ENCODE measurements around the gene TSPAN15.

The TSPAN15 gene

DNA sequence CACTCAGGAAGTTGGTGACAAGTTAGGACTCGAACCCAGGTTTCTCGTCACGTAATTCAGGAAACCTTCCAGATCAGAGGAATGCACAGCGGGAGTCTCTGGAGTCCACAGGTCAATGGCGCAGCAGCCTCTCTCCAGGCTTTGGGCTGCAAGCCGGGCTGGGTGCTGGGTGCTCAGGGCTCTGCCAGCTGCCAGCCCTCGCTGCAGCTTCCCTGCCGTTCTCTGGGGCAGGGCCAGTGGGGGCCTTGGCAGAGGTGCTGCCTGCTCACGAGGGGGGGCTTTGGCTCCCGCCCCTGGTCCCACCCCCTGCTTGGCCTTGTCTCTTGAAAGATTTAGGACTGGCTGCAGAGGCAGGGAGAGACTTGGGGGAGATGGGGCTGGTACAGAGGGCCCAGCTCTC is 34.6 kb upstream of the TSPAN15 start, which contains the start of gene TACR2:
Gene TACR2 (minus strand): TSS at position 224 of the 400 bp plus-strand sequence. CDS start 595 bp downstream, outside the sequence.
- DNase-seq (ENCODE audit: low read depth): no peak
- TF ChIP-seq, protein P1, sequence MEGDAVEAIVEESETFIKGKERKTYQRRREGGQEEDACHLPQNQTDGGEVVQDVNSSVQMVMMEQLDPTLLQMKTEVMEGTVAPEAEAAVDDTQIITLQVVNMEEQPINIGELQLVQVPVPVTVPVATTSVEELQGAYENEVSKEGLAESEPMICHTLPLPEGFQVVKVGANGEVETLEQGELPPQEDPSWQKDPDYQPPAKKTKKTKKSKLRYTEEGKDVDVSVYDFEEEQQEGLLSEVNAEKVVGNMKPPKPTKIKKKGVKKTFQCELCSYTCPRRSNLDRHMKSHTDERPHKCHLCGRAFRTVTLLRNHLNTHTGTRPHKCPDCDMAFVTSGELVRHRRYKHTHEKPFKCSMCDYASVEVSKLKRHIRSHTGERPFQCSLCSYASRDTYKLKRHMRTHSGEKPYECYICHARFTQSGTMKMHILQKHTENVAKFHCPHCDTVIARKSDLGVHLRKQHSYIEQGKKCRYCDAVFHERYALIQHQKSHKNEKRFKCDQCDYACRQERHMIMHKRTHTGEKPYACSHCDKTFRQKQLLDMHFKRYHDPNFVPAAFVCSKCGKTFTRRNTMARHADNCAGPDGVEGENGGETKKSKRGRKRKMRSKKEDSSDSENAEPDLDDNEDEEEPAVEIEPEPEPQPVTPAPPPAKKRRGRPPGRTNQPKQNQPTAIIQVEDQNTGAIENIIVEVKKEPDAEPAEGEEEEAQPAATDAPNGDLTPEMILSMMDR (IDR thresholded peaks at IDR 0.05; ENCODE audit: control insufficient read depth, extremely low read depth, insufficient read depth): no peak
- H3K4me3 ChIP-seq (ENCODE audit: low read depth, low read length): no peak within 1 kb of the TSS

DNA sequence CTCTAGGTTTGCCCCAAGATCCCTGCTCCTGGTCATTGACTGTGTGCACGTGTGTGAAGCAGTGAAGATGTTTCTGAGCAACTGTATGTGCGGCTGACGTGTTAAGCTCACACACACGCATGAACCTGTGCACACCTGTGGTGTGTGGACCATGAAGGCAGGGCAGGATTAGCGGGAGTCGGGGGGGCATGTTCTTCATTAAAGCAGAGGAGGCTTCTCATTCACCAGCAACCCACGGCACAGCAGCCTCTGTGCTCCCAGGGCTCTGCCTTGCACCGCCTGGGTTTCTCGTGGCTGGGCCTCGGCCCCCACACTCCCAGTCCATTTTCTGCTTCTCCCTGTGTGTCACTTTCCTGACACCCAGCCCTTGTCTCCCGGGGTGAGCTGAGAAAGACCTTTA is 33.7 kb upstream of the TSPAN15 start:
- H3K4me3 ChIP-seq (ENCODE audit: low read depth, low read length): no peak overlapping the region
- no peak for DNase-seq (ENCODE audit: low read depth)
- TF ChIP-seq, protein P1 (IDR thresholded peaks at IDR 0.05; ENCODE audit: control insufficient read depth, extremely low read depth, insufficient read depth): no peak

DNA sequence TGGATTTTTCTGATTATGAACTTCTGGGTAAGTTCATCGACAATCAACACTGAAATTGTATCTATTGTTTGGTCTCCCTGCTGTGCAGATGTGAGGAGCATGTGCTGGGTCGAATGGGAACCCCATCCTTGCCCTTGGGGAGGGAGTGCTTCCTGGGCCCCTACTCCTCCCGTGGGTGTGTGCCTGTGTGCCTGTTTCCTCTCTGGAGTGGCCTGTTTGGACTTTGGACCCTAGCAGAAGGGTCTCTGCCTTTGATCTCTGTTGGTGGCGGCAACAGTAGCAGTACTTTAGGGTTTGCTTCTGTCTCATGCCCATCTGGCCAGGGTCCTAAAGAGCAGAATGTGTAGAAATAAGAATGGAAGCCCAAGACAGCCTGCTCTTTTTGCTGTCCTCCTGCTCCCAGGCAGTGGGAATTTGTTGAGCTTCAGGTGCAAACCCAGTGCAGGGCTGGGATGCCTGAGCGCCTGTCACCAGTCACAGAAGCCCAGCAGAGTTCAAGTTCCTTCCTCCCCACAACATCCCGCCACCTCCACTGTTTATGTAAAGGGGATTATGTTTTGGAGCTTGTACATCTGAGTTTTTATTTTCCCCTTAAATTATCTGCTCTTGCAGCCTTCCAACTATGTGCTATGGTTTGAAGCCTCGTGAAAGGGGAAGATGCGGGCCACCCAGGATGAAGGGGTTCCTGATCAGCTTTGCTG is 33.1 kb upstream of the TSPAN15 start:
- TF ChIP-seq, protein P1 (IDR thresholded peaks at IDR 0.05; ENCODE audit: control insufficient read depth, extremely low read depth, insufficient read depth): no peak

DNA sequence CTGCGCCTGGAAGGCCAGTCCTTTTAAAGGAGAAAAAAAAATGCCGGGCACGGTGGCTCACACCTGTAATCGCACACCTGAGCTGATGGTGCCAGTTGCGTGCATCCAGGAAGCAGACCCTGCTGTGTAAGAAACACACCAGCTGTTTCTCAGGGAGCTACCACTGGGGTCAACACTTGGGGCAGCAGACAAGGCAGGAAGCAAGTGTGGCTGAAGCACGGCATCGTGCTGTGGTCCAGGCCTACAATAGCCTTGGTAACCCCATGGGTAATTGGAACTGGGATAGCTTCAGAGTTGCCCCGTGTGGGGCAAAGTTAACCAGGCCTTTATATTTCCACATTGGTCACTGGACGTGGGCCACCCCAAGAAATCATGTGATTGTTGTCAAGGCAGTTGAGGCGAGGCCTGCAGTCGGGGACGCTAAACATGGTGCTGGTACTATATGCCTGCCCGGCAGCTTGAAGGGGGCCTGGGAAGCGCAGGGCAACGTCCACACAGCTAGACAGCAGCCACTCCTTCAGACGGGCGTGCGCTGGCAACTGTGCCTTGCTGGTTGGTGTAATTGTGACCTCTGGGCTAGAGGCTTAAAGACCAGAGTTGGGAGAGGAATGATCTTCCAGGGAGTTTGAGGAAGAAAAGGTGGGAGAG is 32.0 kb upstream of the TSPAN15 start:
- DNase-seq (ENCODE audit: low read depth): no peak
- TF ChIP-seq, protein P1 (IDR thresholded peaks at IDR 0.05; ENCODE audit: control insufficient read depth, extremely low read depth, insufficient read depth): no peak
- H3K4me3 ChIP-seq (ENCODE audit: low read depth, low read length): no peak overlapping the region

More for the DNA sequence above, 33.1 kb upstream of the TSPAN15 start:
- no peak overlapping the region for H3K4me3 ChIP-seq (ENCODE audit: low read depth, low read length)
- no peak for DNase-seq (ENCODE audit: low read depth)

DNA sequence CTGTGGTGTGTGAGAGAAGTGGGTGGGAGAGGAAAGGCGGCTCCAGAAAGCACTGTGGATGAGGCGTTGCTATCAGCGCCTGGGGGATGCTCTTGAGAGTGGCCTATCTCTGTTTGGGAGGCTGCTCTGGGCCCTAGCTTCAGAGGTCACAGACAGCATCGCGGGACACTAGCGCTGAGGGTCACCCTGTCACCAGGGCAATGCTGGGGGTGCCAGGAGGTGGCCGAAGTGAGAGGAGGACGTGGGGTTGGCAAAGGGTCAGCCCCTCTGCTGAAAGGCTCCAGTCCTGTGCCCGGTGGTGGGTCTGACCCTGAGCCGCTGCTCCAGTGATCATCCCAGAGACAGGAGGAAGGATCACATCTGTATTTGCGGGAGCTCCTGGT is 31.5 kb upstream of the TSPAN15 start:
- DNase-seq (ENCODE audit: low read depth): no peak
- H3K4me3 ChIP-seq (ENCODE audit: low read depth, low read length): no peak overlapping the region

DNA sequence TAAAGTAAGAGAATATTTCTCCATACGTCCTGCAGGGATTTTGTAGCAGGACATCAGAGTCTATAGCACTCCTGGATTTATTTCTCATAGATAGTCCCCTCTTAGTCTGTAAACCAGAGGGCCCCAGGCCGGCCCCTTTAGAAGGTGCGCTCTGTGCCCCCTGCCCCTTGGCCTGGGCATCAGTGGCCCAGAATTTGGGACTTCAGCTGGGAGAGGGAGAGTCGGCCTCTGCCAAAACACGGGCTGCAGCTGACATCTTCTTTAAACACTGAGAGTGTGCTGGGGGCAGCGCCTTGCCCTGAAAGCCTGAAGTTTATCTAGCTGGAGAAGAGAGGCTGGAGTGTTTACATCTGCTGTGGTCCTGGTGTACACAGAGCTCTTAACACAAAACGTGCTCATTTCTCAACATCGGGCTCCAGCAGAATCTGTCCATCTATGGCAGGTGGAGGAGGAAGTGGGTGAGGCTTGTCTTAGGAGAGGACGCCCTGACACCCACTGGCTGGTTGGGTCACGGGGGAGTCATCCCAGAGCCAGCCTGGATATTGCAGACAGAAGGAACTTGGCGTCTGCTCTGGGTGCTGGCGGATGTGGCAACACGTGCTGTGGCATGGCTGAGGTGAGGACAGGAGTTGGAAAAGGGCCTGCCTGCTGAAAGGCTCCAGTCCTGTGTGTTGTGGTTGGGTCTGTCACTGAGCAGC is 29.5 kb upstream of the TSPAN15 start:
- H3K4me3 ChIP-seq (ENCODE audit: low read depth, low read length): no peak overlapping the region
- TF ChIP-seq, protein P1 (IDR thresholded peaks at IDR 0.05; ENCODE audit: control insufficient read depth, extremely low read depth, insufficient read depth): no peak
- no peak for DNase-seq (ENCODE audit: low read depth)

More for the DNA sequence above, 31.5 kb upstream of the TSPAN15 start:
- TF ChIP-seq, protein P1 (IDR thresholded peaks at IDR 0.05; ENCODE audit: control insufficient read depth, extremely low read depth, insufficient read depth): no peak
